Measurements from ENCODE around the gene GAL3ST2.
"Not testable (repeated sequence)": the region's sequence is repeated elsewhere in the genome, so short reads cannot be mapped to it uniquely, and the experiment has no call there.

Gene GAL3ST2

GRCh38 chr2:241776336-241777169 is at the start of gene GAL3ST2:
Gene GAL3ST2 (plus strand): TSS chr2:241776822. CDS start chr2:241776956, 134 bp downstream.
- no peak for DNase-seq

DNA sequence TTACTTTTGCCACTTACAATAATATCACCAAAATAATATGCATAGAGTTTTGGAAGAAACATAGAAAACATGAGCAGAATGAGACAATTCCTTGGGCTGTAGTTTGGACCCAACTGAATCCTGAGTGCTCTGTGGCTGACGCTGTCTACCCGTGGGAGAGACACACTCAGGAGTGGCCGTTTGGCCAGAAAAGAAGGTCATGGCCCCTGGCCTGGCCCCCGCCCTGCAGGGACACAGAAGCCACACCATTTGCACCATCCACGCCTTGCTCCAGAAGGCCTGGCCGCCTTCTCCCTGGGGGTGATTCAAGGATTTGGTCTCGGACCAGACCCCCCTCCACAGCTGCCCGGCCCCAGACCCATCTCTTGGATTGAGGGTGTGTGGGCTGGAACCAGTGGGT is 48.6 kb upstream of the GAL3ST2 start:
- no peak for DNase-seq

GRCh38 chr2:241728627-241729026 is 48.0 kb upstream of the GAL3ST2 start:
- DNase-seq: no peak

DNA sequence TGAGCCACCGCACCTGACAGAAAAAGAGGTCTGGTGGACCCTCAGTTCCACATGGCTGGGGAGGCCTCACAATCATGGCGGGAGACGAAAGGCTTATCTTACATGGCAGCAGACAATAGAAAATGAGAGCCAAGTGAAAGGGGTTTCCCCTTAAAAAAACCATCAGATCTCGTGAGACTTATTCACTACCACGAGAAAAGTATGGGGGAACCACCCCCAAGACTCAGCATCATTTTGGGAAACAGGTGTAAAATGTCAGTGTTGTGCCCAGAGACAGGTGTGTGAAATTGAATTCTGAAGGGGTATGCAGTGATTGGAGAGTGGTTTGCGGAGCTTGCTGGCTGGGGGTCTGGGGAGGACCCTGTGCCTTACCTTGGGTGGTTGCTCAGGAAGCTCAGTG is 46.8 kb upstream of the GAL3ST2 start:
- DNase-seq: no peak

DNA sequence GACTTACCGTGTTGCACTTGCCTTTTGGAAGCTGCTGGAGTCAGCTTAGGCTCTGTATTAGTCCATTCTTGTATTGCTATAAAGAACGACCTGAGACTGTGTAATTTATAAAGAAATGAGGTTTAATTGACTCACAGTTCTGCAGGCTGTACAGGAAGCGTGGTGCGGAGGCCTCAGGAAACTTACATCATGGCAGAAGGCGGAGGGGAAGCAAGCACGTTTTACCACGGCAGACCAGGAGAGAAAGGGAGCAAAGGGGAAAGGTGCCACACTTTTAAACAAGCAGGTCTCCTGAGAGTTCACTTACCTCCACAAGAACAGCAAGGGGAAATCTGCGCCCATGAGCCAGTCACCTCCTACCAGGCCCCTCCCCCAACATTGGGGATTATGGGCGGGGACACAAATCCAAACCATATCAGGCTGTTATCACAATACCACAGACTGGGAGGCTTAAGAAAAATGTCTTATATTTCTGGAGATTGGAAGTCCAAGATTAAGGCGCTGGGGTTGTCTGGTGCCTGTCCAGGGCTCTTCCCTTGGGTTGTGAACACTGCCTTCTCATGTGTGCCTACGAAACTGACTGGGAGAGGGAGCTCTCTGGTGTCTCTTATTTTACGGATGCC is 45.8 kb upstream of the GAL3ST2 start:
- no peak for DNase-seq

DNA sequence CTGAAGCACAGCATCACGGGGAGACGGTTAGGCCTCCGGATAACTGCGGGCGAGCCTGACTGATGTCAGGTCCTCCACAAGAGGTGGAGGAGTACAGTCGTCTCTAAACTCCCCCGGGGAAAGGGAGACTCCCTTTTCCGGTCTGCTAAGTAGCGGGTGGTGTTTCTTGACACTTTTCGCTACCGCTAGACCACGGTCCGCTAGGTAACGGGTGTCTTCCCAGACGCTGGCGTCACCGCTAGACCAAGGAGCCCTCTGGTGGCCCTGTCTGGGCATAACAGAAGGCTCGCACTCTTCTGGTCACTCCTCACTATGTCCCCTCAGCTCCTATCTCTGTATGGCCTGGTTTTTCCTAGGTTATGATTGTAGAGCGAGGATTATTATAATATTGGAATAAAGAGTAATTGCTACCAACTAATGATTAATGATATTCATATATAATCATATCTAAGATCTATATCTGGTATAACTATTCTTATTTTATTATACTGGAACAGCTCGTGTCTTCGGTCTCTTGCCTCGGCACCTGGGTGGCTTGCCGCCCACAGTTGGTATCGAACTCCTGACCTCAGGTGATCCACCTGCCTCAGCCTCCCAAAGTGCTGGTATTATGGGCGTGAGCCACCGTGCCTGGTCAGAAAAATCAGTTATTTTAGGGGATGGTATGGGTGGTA is 44.0 kb upstream of the GAL3ST2 start:
- not testable (repeated sequence) for DNase-seq

- DNase-seq: no peak
These were observed 43.0 kb upstream of the GAL3ST2 start for GRCh38 chr2:241733391-241734207.

- DNase-seq: no peak
These were observed 42.5 kb upstream of the GAL3ST2 start for GRCh38 chr2:241734208-241734466.

DNA sequence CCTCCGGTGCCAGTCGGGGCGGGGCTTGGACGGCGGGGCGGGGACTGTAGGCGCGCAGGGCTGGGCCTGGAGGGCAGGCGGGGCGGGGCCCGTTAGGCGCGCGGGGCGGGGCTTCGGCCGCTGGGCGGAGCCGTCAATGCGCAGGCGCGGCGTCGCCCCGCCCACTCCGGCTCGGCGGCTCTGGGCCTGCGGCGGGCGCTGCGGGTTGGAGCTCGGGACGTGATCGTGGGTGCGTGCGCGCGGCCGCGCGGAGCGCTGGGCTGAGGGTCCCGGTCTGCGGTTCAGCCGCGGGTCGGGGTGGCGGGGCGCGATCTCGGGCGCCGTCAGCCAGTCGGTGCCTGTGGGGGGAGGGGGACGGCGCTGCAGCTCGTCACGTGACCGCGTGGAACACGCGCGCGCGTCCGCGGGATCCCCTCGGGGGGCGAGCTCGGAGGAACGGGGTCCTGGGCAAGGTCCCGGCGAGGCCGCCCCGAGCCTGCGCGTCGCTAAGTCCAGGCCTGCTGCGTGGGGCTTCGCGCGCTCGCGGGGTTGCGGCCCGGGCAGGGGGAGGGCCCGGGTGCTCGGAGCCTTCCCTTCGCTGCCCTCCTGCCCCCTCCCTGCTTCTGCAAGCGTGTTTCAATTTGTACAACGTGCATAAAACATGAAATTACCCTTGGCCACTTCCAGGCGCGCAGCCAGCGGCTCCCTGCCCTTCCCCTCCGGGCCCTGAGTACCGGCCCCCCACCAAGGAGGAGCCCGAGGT is 42.0 kb upstream of the GAL3ST2 start, which contains the start of gene D2HGDH:
Gene D2HGDH, plus strand, starts transcription at position 164 of the 742 bp plus-strand sequence. CDS start 595 bp downstream, outside the sequence.
- DNase-seq: peak; percentile 27

DNA sequence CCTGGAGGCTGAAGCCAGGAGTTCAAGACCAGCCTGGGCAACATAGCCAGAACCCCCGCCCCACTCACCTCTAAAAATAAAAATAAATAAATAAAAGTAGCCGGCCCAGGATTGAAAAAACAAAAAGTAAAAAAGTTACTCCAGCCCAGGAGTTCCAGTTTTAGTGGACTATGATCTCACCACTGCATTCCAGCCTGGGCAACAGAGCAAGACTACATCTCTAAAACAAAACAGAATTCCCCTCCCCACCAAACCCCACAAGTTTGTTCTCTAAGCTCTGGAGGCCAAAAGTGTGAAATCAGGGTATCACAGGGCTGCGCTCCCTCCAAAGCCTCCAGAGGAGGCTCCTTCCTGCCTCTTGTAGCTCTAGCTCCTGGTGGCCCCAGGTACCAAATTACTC is 40.5 kb upstream of the GAL3ST2 start:
- no peak for DNase-seq

- DNase-seq: no peak
These were observed 38.5 kb upstream of the GAL3ST2 start for GRCh38 chr2:241738040-241738686.

DNA sequence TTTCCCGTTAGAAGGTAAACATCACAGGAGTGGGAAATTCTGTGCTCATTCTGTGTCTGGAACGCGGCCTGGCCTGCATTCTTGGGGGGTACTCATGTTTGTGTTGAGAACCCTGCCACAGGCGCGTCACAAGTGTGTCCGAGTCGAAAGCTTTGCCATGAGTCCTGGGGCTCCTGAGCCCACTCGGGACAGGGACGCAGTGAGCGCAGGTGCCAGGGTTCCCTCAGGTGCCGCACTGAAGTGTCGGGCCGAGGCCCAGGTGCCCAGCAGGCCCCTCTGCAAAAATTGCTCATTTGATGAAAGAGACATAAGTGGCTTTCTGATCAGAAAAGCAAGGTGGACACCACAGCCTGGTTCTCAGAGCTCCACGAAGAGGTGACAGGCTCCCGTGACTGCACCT is 37.4 kb upstream of the GAL3ST2 start:
- DNase-seq: no peak

- no peak for DNase-seq
These were observed 37.0 kb upstream of the GAL3ST2 start for GRCh38 chr2:241739651-241740050.

GRCh38 chr2:241741016-241741415 is 35.6 kb upstream of the GAL3ST2 start:
- no peak for DNase-seq

GRCh38 chr2:241742320-241742939 is 34.2 kb upstream of the GAL3ST2 start:
- DNase-seq: no peak

- DNase-seq: not testable (repeated sequence)
These were observed 33.6 kb upstream of the GAL3ST2 start for GRCh38 chr2:241743008-241743407.

DNA sequence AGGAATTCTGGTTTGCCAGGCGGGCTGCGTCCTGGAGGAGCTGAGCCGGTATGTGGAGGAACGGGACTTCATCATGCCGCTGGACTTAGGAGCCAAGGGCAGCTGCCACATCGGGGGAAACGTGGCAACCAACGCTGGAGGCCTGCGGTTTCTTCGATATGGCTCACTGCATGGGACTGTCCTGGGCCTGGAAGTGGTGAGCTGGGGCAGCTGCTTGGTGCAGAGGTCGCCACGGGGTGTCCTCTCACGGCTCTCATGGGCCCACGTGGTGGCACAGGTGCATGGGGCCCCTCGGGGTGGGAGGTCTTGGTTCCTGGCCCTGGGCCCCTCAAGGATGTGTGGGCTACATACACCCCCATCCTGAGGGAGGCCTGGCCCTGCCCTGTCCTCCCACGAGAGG is 33.0 kb upstream of the GAL3ST2 start:
- no peak for DNase-seq

GRCh38 chr2:241744028-241744754 is 32.4 kb upstream of the GAL3ST2 start:
- no peak for DNase-seq

DNA sequence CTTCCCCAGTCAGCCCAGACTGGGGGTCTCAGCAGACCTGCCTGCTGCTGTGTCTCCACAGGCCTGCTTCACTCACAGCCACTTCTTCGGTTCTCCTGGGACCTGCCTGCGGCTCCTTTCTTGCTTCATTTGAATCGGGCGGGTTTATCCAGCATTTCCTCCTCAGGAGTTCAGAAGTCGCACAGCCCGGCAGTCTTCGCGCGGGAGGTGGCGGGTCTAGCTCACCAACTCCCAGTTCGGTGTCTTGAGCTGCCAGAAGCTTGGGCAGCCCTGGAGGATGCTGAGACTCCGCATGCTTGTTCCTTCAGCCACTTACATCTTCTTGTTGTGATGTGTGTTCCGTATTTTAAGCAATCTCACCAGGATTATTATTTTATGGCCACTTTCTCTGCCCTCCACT is 31.3 kb upstream of the GAL3ST2 start:
- no peak for DNase-seq

DNA sequence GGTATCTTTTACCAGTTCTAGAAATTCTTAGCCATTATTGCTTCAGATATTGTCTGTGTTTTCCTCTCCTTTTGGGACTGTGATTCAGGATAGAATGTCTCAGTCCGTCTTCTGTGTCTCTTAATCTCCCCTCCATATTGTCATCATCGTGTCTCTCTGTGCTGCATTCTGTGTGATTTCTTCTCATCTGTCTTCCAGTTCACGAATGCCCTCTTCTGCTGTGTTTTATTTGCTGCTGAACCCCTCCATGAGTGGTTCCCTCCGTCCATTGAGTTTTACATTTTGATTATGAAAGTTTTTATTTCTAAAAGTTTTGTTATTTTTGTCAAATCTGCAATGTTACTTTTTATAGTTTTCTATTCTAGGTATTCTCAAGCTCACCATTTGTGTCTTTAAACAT is 30.5 kb upstream of the GAL3ST2 start:
- no peak for DNase-seq

Measured in NCI-H446 treated with DMSO at 0.1 percent for 48 hours (cell line).